HG03066 (cell line): ENCODE data around the gene BPNT1.
"Not testable (repeated sequence)": the region's sequence is repeated elsewhere in the genome, so short reads cannot be mapped to it uniquely, and the experiment has no call there.

Source experiments
- ATAC-seq: cut with Tn5 transposase; IDR thresholded peaks from one replicate; pipeline ENCODE4 v1.9.1; 2021; ENCODE audit warnings: low read depth; ENCODE audit not compliant: unreplicated experiment

Gene BPNT1

GRCh38 chr1:220089650-220090556 lies at the start of gene BPNT1:
Gene BPNT1 (minus strand): TSS chr1:220089788. CDS start chr1:220079846, 9,942 bp downstream.
- ATAC-seq = peak; percentile 49

GRCh38 chr1:220137019-220137786 lies 47.6 kb upstream of the BPNT1 start:
- ATAC-seq = no peak

- no peak for ATAC-seq
Measured at GRCh38 chr1:220135755-220136154, 46.2 kb upstream of the BPNT1 start.

GRCh38 chr1:220129479-220130210 lies 40.1 kb upstream of the BPNT1 start:
- ATAC-seq = no peak

GRCh38 chr1:220127076-220127475 lies 37.5 kb upstream of the BPNT1 start:
- no peak for ATAC-seq

- no peak for ATAC-seq
Measured at GRCh38 chr1:220124542-220124941, 35.0 kb upstream of the BPNT1 start.

GRCh38 chr1:220123889-220124288 lies 34.3 kb upstream of the BPNT1 start:
- ATAC-seq = no peak

- ATAC-seq = no peak
Measured at GRCh38 chr1:220123066-220123465, 33.5 kb upstream of the BPNT1 start.

GRCh38 chr1:220121791-220122530 lies 32.4 kb upstream of the BPNT1 start:
- no peak for ATAC-seq

- ATAC-seq = no peak
Measured at GRCh38 chr1:220119043-220119512, 29.5 kb upstream of the BPNT1 start.

- no peak for ATAC-seq
Measured at GRCh38 chr1:220113136-220113695, 23.6 kb upstream of the BPNT1 start.

- not testable (repeated sequence) for ATAC-seq
Measured at GRCh38 chr1:220112600-220112999, 23.0 kb upstream of the BPNT1 start.

GRCh38 chr1:220110473-220110872 lies 20.9 kb upstream of the BPNT1 start:
- ATAC-seq = not testable (repeated sequence)

GRCh38 chr1:220099826-220100225 lies 10.2 kb upstream of the BPNT1 start:
- ATAC-seq = no peak

- ATAC-seq = peak; percentile 53
Measured at GRCh38 chr1:220094016-220094911, 4.7 kb upstream of the BPNT1 start, which contains the start of gene IARS2. Gene IARS2 (plus strand): TSS chr1:220094132. CDS start chr1:220094217, 85 bp downstream.

GRCh38 chr1:220093361-220094015 lies 3.9 kb upstream of the BPNT1 start:
- peak; percentile 1 for ATAC-seq

- ATAC-seq = no peak
Measured at GRCh38 chr1:220092694-220093093, 3.1 kb upstream of the BPNT1 start.

GRCh38 chr1:220086261-220086686 lies 3.3 kb downstream of the BPNT1 start:
- peak; percentile 34 for ATAC-seq
